H1 (cell line): ENCODE results near the gene CORO2B. TPM values are rescaled to one million over a fixed set of nuclear protein-coding genes. Genes with fewer than 3 reads are reported as not detected.

Source experiments
- CTCF ChIA-PET: fragments of 300-600 bp; sonication (Branson Sonifier 250); formaldehyde crosslinking; loops from one replicate; lab custom pipeline; 2021; ENCODE audit not compliant: partially characterized antibody; lab: Charles Lee
- POLR2A ChIA-PET: fragments of 300-600 bp; sonication (Branson Sonifier 250); formaldehyde crosslinking; loops from one replicate; lab custom pipeline; 2021; ENCODE audit warnings: inconsistent platforms; ENCODE audit not compliant: partially characterized antibody; lab: Charles Lee
- DNase-seq, 2 experiments: peaks; one replicate each; pipeline versions ENCODE4 v3.0.0 to v3.0.0-alpha.2; 2010 to 2022; ENCODE audit warnings: low spot score in 2 of 2, low read depth in 1 of 2, mixed read lengths in 1 of 2
- FAIRE-seq: peaks from 2 replicates; lab custom pipeline; 2011; peaks lifted over from hg19 to GRCh38; lab: Jason Lieb, UNC
- H2AFZ ChIP-seq: 2 replicates; pipeline ENCODE4 v1.8.1; 2012; ENCODE audit warnings: low read length, inconsistent platforms
- H2AK5ac ChIP-seq: 2 replicates; pipeline ENCODE4 v1.6.1; 2013; ENCODE audit warnings: low read depth, low read length
- H2BK120ac ChIP-seq: replicated peaks from 2 replicates; pipeline ENCODE3; 2013; ENCODE audit warnings: low read depth, low read length, inconsistent platforms
- H2BK12ac ChIP-seq: 2 replicates; pipeline ENCODE4 v1.6.1; 2013; ENCODE audit warnings: low read depth, low read length
- H2BK15ac ChIP-seq: 2 replicates; pipeline ENCODE4 v1.6.1; 2013; ENCODE audit warnings: low read length
- H2BK20ac ChIP-seq: 2 replicates; pipeline ENCODE4 v1.6.1; 2013; ENCODE audit warnings: low read length
- H2BK5ac ChIP-seq: 2 replicates; pipeline ENCODE4 v1.6.1; 2013; ENCODE audit warnings: low read depth, low read length
- H3K14ac ChIP-seq: 2 replicates; pipeline ENCODE4 v1.6.1; 2013; ENCODE audit warnings: inconsistent platforms; ENCODE audit not compliant: insufficient read length
- H3K18ac ChIP-seq: 2 replicates; pipeline ENCODE4 v1.6.1; 2013; ENCODE audit warnings: low read length; ENCODE audit errors: extremely low read depth
- H3K23ac ChIP-seq: 2 replicates; pipeline ENCODE4 v1.6.1; 2013; ENCODE audit warnings: inconsistent platforms; ENCODE audit not compliant: insufficient read length
- H3K23me2 ChIP-seq: 2 replicates; pipeline ENCODE4 v1.6.1; 2013; ENCODE audit warnings: low read depth, low read length
- H3K27ac ChIP-seq: 2 replicates; pipeline ENCODE4 v1.6.1; 2011; ENCODE audit warnings: low read depth, low read length, inconsistent platforms
- H3K27me3 ChIP-seq, 4 experiments: replicated peaks in 1 of 4; 1 replicate in 1 of 4; 2 replicates in 3 of 4; pipeline versions ENCODE4 v1.6.1 to v1.8.1; 2011 to 2013; ENCODE audit warnings: low read length in 3 of 4, mild to moderate bottlenecking in 3 of 4, inconsistent platforms in 2 of 4, mixed read lengths in 2 of 4, moderate library complexity in 1 of 4; ENCODE audit not compliant: control insufficient read depth in 3 of 4, insufficient read depth in 3 of 4; ENCODE audit errors: extremely low read depth in 1 of 4
- H3K36me3 ChIP-seq, 4 experiments: 2 replicates each; pipeline versions ENCODE4 v1.6.1 to v1.8.1; 2011 to 2013; ENCODE audit warnings: mild to moderate bottlenecking in 4 of 4, low read length in 3 of 4, moderate library complexity in 2 of 4, control low read depth in 1 of 4, inconsistent platforms in 1 of 4; ENCODE audit not compliant: insufficient read depth in 4 of 4, control insufficient read depth in 2 of 4
- H3K4ac ChIP-seq: replicated peaks from 2 replicates; pipeline ENCODE3; 2013; ENCODE audit warnings: low read length, low read depth, mixed read lengths, inconsistent platforms; ENCODE audit not compliant: insufficient read length
- H3K4me1 ChIP-seq, 4 experiments: replicated peaks in 1 of 4; 1 replicate in 1 of 4; 2 replicates in 3 of 4; pipeline versions ENCODE4 v1.6.1 to v1.8.1; 2011 to 2013; ENCODE audit warnings: low read length in 3 of 4, inconsistent platforms in 2 of 4, mixed read lengths in 1 of 4; ENCODE audit not compliant: insufficient read depth in 4 of 4, control insufficient read depth in 3 of 4
- H3K4me2 ChIP-seq, 2 experiments: 2 replicates each; pipeline versions ENCODE4 v1.6.1 to v1.8.1; 2011 to 2013; ENCODE audit warnings: low read depth in 2 of 2, low read length in 2 of 2, control low read depth in 1 of 2, inconsistent platforms in 1 of 2, mild to moderate bottlenecking in 1 of 2; ENCODE audit not compliant: insufficient read depth in 1 of 2
- H3K4me3 ChIP-seq, 4 experiments: fragments of 200-600, 300-600 bp in 1 of 4; sonication (generic), shearing (Covaris generic), sonication (Bioruptor Twin) in 1 of 4; 2 replicates each; pipeline versions ENCODE4 v1.5.1 to v1.8.1; 2011 to 2016; ENCODE audit warnings: low read length in 4 of 4, low read depth in 3 of 4, control low read depth in 2 of 4, inconsistent platforms in 2 of 4, mild to moderate bottlenecking in 2 of 4, mixed read lengths in 1 of 4, moderate library complexity in 1 of 4; ENCODE audit not compliant: insufficient read depth in 2 of 4; ENCODE audit errors: extremely low read depth in 1 of 4
- H3K56ac ChIP-seq: replicated peaks from 2 replicates; pipeline ENCODE3; 2013; ENCODE audit warnings: low read depth, mild to moderate bottlenecking, mixed read lengths, low read length, inconsistent platforms; ENCODE audit not compliant: insufficient read length
- H3K79me1 ChIP-seq: 2 replicates; pipeline ENCODE4 v1.6.1; 2013; ENCODE audit warnings: low read depth, low read length, control low read depth
- H3K79me2 ChIP-seq, 2 experiments: 2 replicates each; pipeline versions ENCODE4 v1.6.1 to v1.8.1; 2012 to 2013; ENCODE audit warnings: low read length in 2 of 2, mild to moderate bottlenecking in 2 of 2, inconsistent platforms in 1 of 2; ENCODE audit not compliant: insufficient read depth in 2 of 2, control insufficient read depth in 1 of 2
- H3K9ac ChIP-seq, 4 experiments: replicated peaks in 1 of 4; 1 replicate in 1 of 4; 2 replicates in 3 of 4; pipeline versions ENCODE4 v1.6.1 to v1.8.1; 2011 to 2013; ENCODE audit warnings: low read depth in 3 of 4, low read length in 3 of 4, control low read depth in 2 of 4, mild to moderate bottlenecking in 2 of 4, moderate library complexity in 2 of 4, inconsistent platforms in 1 of 4; ENCODE audit errors: extremely low read depth in 1 of 4
- H3K9me3 ChIP-seq, 2 experiments: 2 replicates each; pipeline versions ENCODE4 v1.6.1 to v1.8.1; 2012 to 2013; ENCODE audit warnings: mild to moderate bottlenecking in 2 of 2, moderate library complexity in 2 of 2, control low read depth in 1 of 2, inconsistent platforms in 1 of 2, low read depth in 1 of 2, low read length in 1 of 2, mixed read lengths in 1 of 2; ENCODE audit not compliant: insufficient read depth in 2 of 2
- H4K20me1 ChIP-seq, 2 experiments: replicated peaks in 1 of 2; 2 replicates each; pipeline versions ENCODE3 to v1.8.1; 2011 to 2013; ENCODE audit warnings: inconsistent platforms in 2 of 2, low read length in 2 of 2, mild to moderate bottlenecking in 1 of 2; ENCODE audit not compliant: insufficient read depth in 2 of 2, control insufficient read depth in 1 of 2
- H4K5ac ChIP-seq: 2 replicates; pipeline ENCODE4 v1.6.1; 2013; ENCODE audit warnings: low read length, low read depth, mixed read lengths, inconsistent platforms; ENCODE audit not compliant: insufficient read length
- H4K8ac ChIP-seq: 2 replicates; pipeline ENCODE4 v1.8.0; 2013; ENCODE audit warnings: mild to moderate bottlenecking, moderate library complexity, low read length, inconsistent platforms; ENCODE audit not compliant: insufficient read depth; ENCODE audit errors: extremely low read depth
- H4K91ac ChIP-seq: replicated peaks from 2 replicates; pipeline ENCODE3; 2013; ENCODE audit warnings: low read length, mixed read lengths, inconsistent platforms; ENCODE audit not compliant: insufficient read length
- ATF2 ChIP-seq: IDR thresholded peaks from 2 replicates; pipeline ENCODE4 v1.6.1; 2012; ENCODE audit warnings: low read length, inconsistent platforms
- BRCA1 ChIP-seq: IDR thresholded peaks from 2 replicates; pipeline ENCODE4 v1.6.1; 2012; ENCODE audit warnings: low read depth, low read length, improper control_type of control experiment
- CTBP2 ChIP-seq: IDR thresholded peaks from 2 replicates; pipeline ENCODE4 v1.7.0; 2011; ENCODE audit warnings: borderline replicate concordance, mild to moderate bottlenecking, moderate library complexity, mixed read lengths, low read length; ENCODE audit not compliant: insufficient read depth, insufficient read length
- CTCF ChIP-seq, 3 experiments: IDR thresholded peaks; 1 replicate in 2 of 3; 2 replicates in 1 of 3; pipeline versions ENCODE4 v1.5.1 to v1.6.1; 2011; ENCODE audit warnings: low read length in 3 of 3, mild to moderate bottlenecking in 3 of 3, inconsistent platforms in 2 of 3, low read depth in 1 of 3, moderate library complexity in 1 of 3; ENCODE audit not compliant: insufficient read depth in 1 of 3; ENCODE audit errors: control extremely low read depth in 1 of 3
- EZH2 ChIP-seq: fragments of 200-600 bp; sonication (generic); IDR thresholded peaks from 2 replicates; pipeline ENCODE4 v1.7.1; 2012; ENCODE audit warnings: low read depth, mild to moderate bottlenecking, moderate library complexity, low read length, inconsistent platforms; ENCODE audit not compliant: severe bottlenecking
- KDM5A ChIP-seq: fragments of 200-600 bp; IDR thresholded peaks from 2 replicates; pipeline ENCODE4 v1.7.1; 2012; ENCODE audit warnings: mild to moderate bottlenecking, low read length, inconsistent platforms, mixed read lengths
- RFX5 ChIP-seq: IDR thresholded peaks from 2 replicates; pipeline ENCODE4 v1.6.1; 2011; ENCODE audit warnings: low read depth, low read length, improper control_type of control experiment, borderline replicate concordance
- RXRA ChIP-seq: IDR thresholded peaks from 2 replicates; pipeline ENCODE4 v1.6.1; 2011; ENCODE audit warnings: low read depth, mild to moderate bottlenecking, low read length, moderate library complexity; ENCODE audit not compliant: insufficient read depth
- SP1 ChIP-seq: IDR thresholded peaks from 2 replicates; pipeline ENCODE4 v1.6.1; 2011; ENCODE audit warnings: low read depth, low read length
- WGBS, 2 experiments: shearing (Covaris generic) in 1 of 2; methylation state at CpG; one replicate each; pipeline versions ENCODE4 v1.1.6 to v1.1.7; 2013 to 2015; ENCODE audit warnings: low lambda C conversion rate in 2 of 2, mixed read lengths in 2 of 2, inconsistent platforms in 1 of 2, low coverage in 1 of 2, missing lambda C conversion rate in 1 of 2; ENCODE audit not compliant: insufficient replicate concordance in 2 of 2, insufficient coverage in 1 of 2, insufficient read length in 1 of 2; ENCODE audit errors: extremely low coverage in 1 of 2, missing lambda C conversion rate in 1 of 2; 5-methylcytosine and 5-hydroxymethylcytosine counted together
- polyA plus RNA-seq, 7 experiments: library from polyadenylated mRNA; depleted of rRNA in 3 of 7; stranded (reverse) in 5 of 7; unstranded in 2 of 7; fragments of >200 nt in 5 of 7; fragments of 200-250 nt in 2 of 7; gene quantifications; 1 replicate in 5 of 7; 2 replicates in 1 of 7; 4 replicates in 1 of 7; pipeline versions ENCODE4 v1.2.1 to v1.2.3, GENCODE V29; 2011 to 2013; ENCODE audit warnings: missing spikeins in 2 of 7, mixed read lengths in 2 of 7
- total RNA-seq: library from RNA; stranded (reverse); fragmentation: NEBNext Ultra II Directional; extraction: Animal tissue kit (Norgen Biotek cat#: 25700); gene quantifications from 2 replicates; pipeline ENCODE4 v1.2.1, GENCODE V29; 2021

Gene CORO2B
- total and polyA plus RNA-seq, 2 of the 8 experiments (the other 6 are each of a cell fraction or from before 2014, with no cell fraction given) = 3.4 to 6.7 TPM

GRCh38 chr15:68630836-68631235 lies 52.0 kb downstream of the CORO2B start:
- peak overlapping the region; percentile 37; the same call in 1 of the 2 replicates for H2BK15ac ChIP-seq
- H3K4me3 ChIP-seq = no peak overlapping the region
- no peak overlapping the region for H2BK120ac ChIP-seq
- H2AFZ ChIP-seq = no peak overlapping the region
- no peak overlapping the region for H4K5ac ChIP-seq
- no peak overlapping the region for H2BK5ac ChIP-seq
- H3K56ac ChIP-seq = no peak overlapping the region
- H3K79me2 ChIP-seq = no peaks in the 10 kb centered on the region
- H2BK20ac ChIP-seq = no peak overlapping the region
- DNase-seq (no peak), FAIRE-seq (no peak)
- peaks cover 0 to 8% (median 4%) of the 10 kb centered on the region in 4 experiments; a peak in 3 of 7 replicates for H3K4me1 ChIP-seq
- H3K18ac ChIP-seq = no peak overlapping the region
- no peaks in the 10 kb centered on the region; the same call in 1 of the 2 replicates for H3K79me1 ChIP-seq
- no peak overlapping the region for H2BK12ac ChIP-seq
- H4K8ac ChIP-seq = no peak overlapping the region
- no peaks in the 10 kb centered on the region for H3K9me3 ChIP-seq
- ChIA-PET CTCF (interaction anchor here (0.7 to 24.3 kb wide), 21 partner anchors 9 to 378 kb away, joined by 3 to 569 read pairs (median 7); no protein-coding TSS in a partner anchor), POLR2A (interaction anchor here (0.7 kb wide), 1 partner anchor 402 kb away, joined by 3 read pairs; no protein-coding TSS in a partner anchor)
- no peak overlapping the region for H3K23ac ChIP-seq
- no peaks in the 10 kb centered on the region for H3K23me2 ChIP-seq
- no peak overlapping the region for H3K4me2 ChIP-seq
- no peaks in the 10 kb centered on the region for H3K27me3 ChIP-seq
- 83% methylated on average over 7 of the region's 8 CpGs; no CpG with 5 or more reads in 1 of the 2 experiments for WGBS, 2 experiments
- H4K91ac ChIP-seq = no peak overlapping the region
- H3K27ac ChIP-seq = no peak overlapping the region
- 0 out of 2 replicates have a peak overlapping the region, but pooled peaks have one; percentile 28 for H2AK5ac ChIP-seq
- no peaks in the 10 kb centered on the region for H4K20me1 ChIP-seq
- no peaks in the 10 kb centered on the region for H3K36me3 ChIP-seq
- no peak overlapping the region for H3K4ac ChIP-seq
- H3K14ac ChIP-seq = no peak overlapping the region
- H3K9ac ChIP-seq = no peak overlapping the region
- TF ChIP-seq CTCF (IDR thresholded peaks at IDR 0.05; ENCODE audit: control extremely low read depth in 1 of 3, insufficient read depth in 1 of 3, low read depth in 1 of 3, low read length in 3 of 3) = peak in 2 of 3 experiments; percentile 4 to 23; a peak in 2 of 4 replicates
- TF ChIP-seq SP1 = no peak
- no peak for TF ChIP-seq BRCA1
- TF ChIP-seq CTBP2 = no peak
- TF ChIP-seq ATF2 = no peak
- no peak for TF ChIP-seq EZH2
- TF ChIP-seq RXRA = no peak
- TF ChIP-seq KDM5A = no peak
- TF ChIP-seq RFX5 = no peak
